HG02610 (cell line): ENCODE measurements around the gene MAPK11.
"Not testable (repeated sequence)": the region's sequence is repeated elsewhere in the genome, so short reads cannot be mapped to it uniquely, and the experiment has no call there.

Experiments
- ATAC-seq: cut with Tn5 transposase; IDR thresholded peaks from one replicate; pipeline ENCODE4 v1.9.1; 2021; ENCODE audit warnings: mild to moderate bottlenecking, moderate library complexity; ENCODE audit not compliant: unreplicated experiment

Gene MAPK11

DNA sequence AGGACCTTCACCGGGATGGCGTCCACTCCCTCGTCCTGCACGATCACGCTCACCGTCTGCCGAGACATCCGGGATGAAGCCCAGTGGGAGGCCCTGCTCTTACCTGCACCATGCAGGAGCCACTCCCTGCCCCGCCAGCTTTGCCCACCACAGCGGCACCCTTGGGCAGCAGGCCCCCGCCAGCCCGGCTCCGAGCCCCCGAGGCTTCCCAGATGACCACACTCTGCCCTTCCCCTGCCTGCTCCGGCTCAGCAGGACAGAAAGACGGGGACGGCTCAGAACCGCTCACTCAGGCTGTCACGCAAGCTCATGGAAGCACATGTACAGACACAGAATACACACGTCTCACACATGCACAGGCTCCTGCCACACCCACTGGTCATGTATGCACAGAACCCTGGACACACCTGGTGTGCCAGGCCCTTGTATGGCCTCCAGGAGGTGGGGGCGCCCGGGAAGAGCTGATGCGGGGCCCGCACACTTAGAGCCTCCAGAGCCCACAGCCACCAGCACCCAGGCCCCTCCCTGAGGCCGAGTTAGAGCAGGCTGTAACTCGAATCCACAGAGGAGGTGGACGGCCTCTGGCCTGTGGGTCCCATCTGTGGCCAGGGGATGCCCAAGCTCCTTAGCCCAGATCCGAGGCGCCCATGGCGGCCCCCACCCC lies 8.9 kb upstream of the MAPK11 start:
- ATAC-seq, result no peak

DNA sequence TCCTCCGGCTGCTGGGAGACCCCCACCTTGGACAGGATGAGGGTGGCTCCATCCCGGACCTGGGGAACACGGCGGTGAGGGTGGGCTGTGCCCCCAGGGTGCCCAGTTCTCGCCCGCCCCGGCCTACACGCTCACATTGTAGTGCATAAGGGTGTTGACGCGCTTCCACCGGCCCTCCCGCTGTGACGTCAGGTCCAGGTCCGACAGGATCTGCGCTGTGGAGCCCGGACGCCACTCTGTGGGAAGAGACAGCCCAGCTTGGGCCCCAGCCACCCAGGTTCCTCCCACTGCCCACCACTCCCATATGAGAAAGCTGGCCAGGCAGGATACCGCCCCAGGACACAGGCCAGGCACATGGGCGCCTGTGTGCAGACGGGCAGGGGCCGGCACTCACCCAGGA lies 8.3 kb upstream of the MAPK11 start:
- ATAC-seq, result no peak

GRCh38 chr22:50277761-50278160 lies 7.6 kb upstream of the MAPK11 start:
- ATAC-seq, result no peak

GRCh38 chr22:50276143-50276542 lies 6.0 kb upstream of the MAPK11 start:
- ATAC-seq, result no peak

DNA sequence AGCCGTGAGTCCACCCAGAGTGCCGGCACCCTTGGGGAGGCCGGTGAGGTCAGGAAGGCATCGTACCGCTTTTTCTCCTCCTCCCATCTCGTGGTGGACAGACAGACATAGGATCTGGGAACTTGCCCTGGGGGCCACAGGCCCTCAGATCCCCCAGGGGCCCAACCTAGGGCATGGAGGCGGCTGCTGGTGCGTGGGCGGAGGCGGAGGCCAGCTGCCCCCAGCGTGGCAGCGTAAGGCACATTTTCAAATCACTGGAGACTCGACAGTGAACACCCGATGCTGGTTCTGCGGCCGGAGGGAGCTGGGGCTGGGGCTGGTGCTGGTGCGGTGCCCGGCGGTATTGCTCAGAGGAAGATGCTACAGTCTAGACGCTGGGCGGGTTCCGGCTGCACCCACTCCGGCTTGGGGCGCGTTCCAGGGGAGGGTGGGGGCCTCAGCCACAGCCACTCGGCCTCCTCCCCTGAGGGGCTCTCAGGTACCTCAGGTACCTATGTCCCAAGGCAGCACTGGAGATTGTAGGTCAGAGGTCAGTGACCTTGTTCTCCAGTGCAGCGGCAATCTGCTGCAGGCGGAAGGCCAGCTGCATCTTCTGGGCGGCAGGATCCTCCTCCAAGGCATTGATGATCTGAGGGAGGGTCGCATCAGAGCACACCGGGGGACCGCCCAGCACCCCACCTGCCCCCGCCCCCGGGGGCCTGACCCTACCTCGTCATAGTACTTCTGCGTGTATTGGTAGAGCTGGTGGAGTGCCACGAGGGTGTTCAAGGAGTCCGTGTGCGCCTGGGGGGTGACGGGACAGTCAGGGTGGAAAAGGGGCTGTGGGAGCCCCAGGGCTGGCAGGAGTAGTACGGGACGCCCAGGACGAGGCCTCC lies 5.2 kb upstream of the MAPK11 start:
- no peak for ATAC-seq

- ATAC-seq, result no peak
These were observed 4.6 kb upstream of the MAPK11 start for GRCh38 chr22:50274771-50275170.

- no peak for ATAC-seq
These were observed 4.1 kb upstream of the MAPK11 start for GRCh38 chr22:50274311-50274710.

DNA sequence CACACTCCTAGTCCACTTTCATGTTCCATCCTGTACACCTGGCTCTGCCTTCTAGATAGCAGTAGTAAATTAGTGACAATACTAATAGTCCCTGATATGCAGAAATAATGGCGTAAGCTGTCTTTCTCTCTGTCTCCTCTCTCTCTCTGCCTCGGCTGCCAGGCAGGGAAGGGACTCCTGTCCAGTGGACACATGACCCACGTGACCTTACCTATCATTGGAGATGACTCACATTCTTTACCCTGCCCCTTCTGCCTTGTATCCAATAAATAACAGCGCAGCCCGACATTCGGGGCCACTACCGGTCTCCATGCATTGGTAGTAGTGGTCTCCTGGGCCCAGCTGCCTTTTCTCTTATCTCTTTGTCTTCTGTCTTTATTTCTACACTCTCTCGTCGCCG lies 3.6 kb upstream of the MAPK11 start:
- not testable (repeated sequence) for ATAC-seq

DNA sequence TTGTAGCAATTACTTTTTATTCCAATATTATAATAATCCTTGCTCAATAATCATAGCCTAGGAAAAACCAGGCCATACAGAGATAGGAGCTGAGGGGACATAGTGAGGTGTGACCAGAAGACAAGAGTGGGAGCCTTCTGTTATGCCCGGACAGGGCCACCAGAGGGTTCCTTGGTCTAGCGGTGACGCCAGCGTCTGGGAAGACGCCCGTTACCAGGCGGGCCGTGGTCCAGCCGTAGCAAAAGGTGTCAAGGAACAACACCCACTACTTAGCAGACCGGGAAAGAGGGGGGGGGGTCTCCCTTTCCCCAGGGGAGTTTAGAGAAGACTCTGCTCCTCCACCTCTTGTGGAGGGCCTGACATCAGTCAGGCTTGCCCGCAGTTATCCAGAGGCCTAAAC lies 3.2 kb upstream of the MAPK11 start:
- ATAC-seq, result not testable (repeated sequence)

DNA sequence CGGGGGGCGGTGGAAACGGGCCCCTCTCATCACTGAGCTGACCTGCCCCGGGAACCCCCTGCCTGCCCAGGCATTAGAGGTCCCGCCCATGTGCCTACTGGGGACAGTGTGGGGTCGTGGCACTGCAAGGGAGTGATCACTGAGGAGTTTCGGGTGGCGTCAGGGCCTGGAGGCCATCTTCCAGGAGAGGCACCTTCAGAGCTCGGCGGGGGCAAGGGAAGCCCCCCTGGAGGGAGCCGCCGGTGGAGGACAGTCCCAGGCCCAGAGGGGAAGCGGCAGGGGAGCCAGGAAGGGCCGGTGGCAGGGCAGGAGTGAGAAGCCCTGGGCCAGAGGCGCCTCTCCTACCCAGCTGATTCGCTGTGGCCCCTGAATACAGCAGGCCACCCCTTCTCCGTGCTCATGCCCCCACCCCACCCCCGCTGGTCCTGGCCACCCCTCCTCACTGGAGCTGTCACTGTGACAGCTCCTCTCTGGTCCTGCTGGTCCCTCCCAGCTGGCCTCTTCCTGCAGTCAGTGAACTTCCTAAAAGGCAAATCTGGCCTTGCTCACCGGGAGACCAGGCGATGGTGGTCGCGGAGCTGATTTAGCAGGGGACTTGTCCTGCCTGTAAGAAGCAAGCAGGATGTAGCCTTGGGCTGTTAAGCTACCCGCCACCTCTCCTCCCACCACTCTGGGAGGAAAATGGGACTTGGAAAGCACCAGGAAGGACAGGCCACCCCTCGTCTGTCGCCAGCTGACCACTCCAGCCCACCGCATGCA lies 2.0 kb upstream of the MAPK11 start:
- ATAC-seq, result no peak

GRCh38 chr22:50271519-50271970 lies 1.4 kb upstream of the MAPK11 start:
- ATAC-seq, result no peak

- ATAC-seq, result no peak
These were observed 650 bp upstream of the MAPK11 start for GRCh38 chr22:50270666-50271394.

- no peak for ATAC-seq
These were observed 609 bp downstream of the MAPK11 start for GRCh38 chr22:50269573-50269969.

- no peak for ATAC-seq
These were observed 1.5 kb downstream of the MAPK11 start for GRCh38 chr22:50268655-50269113.

DNA sequence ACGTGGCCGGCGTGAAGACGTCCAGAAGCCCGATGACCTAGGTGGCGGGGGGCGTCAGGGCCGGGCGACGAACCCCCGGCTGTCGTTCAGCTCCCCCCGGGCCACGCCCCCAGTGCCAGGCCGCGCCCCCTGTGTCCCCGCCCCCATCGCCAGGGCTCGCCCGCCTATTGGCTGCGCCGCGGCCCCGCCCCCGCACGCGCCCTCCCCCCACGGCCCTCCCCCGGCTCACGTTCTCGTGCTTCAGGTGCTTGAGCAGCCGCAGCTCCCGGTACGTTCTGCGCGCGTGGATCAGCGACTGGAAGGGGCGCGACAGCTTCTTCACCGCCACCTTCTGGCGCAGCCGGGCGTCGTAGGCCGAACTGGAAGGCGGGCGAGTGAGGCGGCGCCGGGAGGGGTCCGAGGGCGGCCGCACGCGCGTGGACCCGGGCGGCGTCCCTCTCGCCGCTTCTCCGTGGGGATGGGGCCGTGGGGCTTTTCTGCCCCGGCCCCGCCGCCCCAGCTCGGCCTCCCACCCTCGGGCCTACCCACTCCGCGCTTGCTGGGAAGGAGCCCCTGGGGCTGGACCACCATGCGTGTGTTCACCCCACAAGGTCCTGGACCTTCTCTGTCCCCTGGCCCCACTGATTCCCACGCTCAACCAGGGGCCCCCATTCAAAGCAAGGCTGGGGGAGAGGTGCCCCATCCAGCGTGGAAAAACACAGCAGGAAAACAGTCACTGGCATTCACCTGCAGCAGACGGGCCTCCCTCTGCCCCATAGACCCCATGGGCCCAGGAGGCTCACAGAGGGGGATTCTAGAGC lies 2.4 kb downstream of the MAPK11 start:
- ATAC-seq, result no peak

DNA sequence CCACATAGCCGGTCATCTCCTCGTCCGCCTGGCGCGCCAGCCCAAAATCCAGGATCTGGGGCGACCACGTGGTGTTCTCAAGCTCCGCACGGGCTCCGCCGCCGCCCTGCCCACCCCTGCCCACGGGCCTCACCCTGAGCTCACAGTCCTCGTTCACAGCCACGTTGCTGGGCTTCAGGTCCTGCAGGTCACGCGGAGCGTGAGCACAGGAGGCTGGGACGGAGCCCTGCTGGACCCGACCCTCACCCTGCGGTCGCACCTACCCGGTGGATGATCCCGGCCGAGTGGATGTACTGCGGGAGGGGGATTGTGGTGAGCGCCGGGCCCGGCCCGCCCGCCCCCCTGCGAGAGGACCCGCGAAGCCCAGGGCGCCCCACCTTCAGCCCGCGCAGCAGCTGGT lies 3.2 kb downstream of the MAPK11 start:
- no peak for ATAC-seq

DNA sequence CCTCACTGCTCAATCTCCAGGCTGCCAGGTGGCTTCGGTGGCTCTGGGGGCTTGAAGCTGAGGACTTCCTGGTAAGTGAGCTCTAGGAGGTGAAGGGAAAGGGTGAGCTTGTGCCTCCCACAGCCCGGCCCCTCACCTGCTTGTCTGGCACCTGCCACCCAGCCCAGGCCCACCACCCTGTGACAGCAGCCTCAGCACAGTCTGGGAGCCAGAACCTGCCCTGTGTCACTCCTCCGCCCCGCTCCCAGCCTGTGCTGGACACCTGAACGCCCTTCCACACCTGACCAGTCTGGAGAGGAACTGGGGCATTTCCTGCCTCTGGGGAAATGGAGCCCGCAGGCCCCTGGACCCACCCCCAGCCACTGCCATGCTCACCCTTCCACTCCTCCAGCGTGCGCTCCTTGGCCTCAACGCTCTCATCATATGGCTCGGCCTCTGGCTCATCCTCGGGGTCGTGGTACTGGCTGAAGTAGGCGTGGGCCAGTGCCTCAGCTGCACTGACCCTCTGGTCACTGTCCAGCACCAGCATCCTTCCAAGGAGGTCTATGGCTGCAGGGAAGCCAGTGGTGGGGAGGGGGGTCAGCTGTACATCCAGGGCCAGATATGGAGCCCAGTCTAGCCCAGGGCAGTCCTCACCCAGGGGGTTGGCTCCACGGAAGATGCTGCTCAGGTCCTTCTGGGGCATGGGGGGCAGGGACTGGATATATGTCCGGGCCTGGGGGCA lies 5.1 kb downstream of the MAPK11 start:
- no peak for ATAC-seq

DNA sequence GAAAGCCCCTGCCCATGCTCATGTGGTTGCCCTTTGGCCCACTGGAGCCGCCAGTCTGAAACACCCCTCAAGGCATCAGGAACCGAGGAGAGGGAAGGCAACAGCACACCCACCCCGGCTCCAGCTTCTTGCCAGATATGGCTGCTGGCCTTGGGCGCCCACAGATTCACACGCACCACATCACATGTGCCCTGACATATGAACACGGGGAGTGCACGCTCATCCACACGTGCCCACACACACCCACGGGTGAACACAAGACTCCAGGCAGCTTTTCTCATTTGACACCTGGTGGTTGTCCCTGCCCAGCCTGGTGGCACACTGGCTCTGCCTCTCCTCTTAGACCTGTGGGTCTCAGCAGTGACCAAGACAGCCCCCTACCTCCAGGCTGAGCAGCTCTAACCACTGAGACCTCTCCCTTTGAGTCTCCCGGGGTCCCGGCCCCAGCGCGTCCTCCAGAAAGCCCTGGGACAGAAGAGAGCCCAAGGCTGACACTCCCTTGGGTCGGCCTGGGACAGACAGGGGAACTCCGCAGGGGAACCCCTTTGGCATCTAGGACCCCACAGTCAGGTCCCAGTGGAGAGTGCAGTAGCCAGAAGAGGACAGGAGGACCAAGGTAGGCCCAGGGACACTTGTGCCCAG lies 6.0 kb downstream of the MAPK11 start:
- ATAC-seq, result no peak
